Measurements from ENCODE around the gene WFDC5. TPM values are rescaled to one million over a fixed set of nuclear protein-coding genes. Genes with fewer than 3 reads are reported as not detected.

WFDC5 gene
- total RNA-seq, 4 donors from 2014 or later, result not detected

DNA sequence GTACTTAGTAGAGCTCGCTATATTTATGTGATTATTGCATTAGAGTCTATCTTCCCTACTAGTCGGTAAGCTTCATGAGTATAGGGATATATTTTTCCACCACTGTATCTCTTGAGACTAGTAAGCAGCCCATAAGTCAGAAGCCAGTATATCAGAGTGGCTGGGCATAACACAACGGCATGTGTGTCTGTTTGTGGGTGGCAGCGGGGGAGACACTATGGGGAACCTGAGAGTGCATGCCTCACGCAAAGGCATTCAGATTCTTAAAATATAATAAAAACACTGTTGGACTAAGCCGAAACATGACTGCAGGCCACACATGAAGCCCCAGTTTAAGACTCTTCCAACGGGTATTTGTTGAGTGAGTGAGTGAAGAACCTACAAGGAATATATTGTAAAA lies 22.1 kb downstream of the WFDC5 start:
- no peak for DNase-seq
- intact Hi-C loops (cut with DNase I), result loop anchor here (10.0 kb wide), 2 partner anchors 48 to 78 kb away; no protein-coding TSS in a partner anchor
- WGBS, 2 donors, result 90 to 92% methylated on average over 7 of the region's 7 CpGs
- no peaks in the 10 kb centered on the region for H3K36me3 ChIP-seq
- H3K27me3 ChIP-seq, result peaks cover 10% of the 10 kb centered on the region
- H3K4me3 ChIP-seq (replicated peaks in 1 of 3), result no peak overlapping the region
- no peak for TF ChIP-seq POLR2A (IDR thresholded peaks at IDR 0.05)
- TF ChIP-seq, protein P1, sequence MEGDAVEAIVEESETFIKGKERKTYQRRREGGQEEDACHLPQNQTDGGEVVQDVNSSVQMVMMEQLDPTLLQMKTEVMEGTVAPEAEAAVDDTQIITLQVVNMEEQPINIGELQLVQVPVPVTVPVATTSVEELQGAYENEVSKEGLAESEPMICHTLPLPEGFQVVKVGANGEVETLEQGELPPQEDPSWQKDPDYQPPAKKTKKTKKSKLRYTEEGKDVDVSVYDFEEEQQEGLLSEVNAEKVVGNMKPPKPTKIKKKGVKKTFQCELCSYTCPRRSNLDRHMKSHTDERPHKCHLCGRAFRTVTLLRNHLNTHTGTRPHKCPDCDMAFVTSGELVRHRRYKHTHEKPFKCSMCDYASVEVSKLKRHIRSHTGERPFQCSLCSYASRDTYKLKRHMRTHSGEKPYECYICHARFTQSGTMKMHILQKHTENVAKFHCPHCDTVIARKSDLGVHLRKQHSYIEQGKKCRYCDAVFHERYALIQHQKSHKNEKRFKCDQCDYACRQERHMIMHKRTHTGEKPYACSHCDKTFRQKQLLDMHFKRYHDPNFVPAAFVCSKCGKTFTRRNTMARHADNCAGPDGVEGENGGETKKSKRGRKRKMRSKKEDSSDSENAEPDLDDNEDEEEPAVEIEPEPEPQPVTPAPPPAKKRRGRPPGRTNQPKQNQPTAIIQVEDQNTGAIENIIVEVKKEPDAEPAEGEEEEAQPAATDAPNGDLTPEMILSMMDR (IDR thresholded peaks at IDR 0.05), result no peak
- H3K4me1 ChIP-seq, result peaks cover under 1 to 4% of the 10 kb centered on the region in 2 donors
- no peak overlapping the region for H3K27ac ChIP-seq
- H3K9me3 ChIP-seq, result no peaks in the 10 kb centered on the region

DNA sequence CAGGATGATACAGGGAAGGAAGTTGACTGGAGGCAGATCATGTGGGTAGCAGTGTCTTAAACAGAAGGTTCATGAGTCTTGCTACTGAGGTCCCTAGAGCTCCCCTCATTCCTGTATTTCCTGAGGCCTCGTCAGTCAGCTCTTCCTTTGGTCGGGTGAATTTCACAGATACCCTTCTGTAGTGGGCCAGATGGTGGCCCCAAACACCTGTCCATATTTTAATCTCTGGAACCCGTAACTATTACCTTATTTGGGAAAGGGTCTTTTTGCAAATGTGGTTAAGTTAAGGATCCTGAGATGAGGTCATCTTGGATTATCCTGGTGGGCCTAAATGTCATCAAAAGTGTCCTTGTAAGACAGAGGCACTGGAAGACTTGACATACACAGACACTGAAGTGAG lies 23.6 kb downstream of the WFDC5 start:
- H3K27ac ChIP-seq, result no peak overlapping the region
- no peak overlapping the region for H3K4me3 ChIP-seq (replicated peaks in 1 of 3)
- no peaks in the 10 kb centered on the region for H3K36me3 ChIP-seq
- H3K4me1 ChIP-seq, result no peaks in the 10 kb centered on the region
- no peak for DNase-seq
- H3K27me3 ChIP-seq, result no peaks in the 10 kb centered on the region
- intact Hi-C loops (cut with DNase I), result loop anchor here (10.0 kb wide), 2 partner anchors 47 to 77 kb away; no protein-coding TSS in a partner anchor
- no peaks in the 10 kb centered on the region for H3K9me3 ChIP-seq
- TF ChIP-seq, protein P1 (IDR thresholded peaks at IDR 0.05), result no peak
- TF ChIP-seq POLR2A (IDR thresholded peaks at IDR 0.05), result no peak
- 86 to 90% methylated on average over 3 of the region's 3 CpGs for WGBS, 2 donors

DNA sequence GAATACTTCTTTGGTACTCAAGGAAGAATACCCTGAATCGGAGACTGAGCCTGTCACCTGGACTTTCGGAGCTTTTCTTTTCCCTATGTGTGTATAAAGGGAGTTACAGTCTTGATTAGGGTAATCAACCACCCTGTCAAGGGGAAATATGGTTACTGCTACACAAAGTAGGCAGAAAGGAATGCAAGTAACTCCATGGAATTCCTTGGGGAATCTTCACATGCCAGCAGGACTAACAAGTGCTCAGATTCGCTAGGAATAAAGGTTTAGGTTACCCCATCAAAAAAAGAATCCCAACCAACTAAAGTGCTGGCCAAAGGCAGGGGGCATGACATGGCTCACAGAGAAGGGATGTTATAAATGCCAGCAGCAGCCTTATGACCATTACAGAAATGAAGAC lies 24.5 kb downstream of the WFDC5 start:
- Histone ChIP-seq H3K27ac (no peak overlapping the region), H3K27me3 (no peaks in the 10 kb centered on the region), H3K36me3 (no peaks in the 10 kb centered on the region), H3K9me3 (no peaks in the 10 kb centered on the region), H3K4me1 (no peaks in the 10 kb centered on the region), H3K4me3 (replicated peaks in 1 of 3) (no peak overlapping the region)
- 89 to 99% methylated on average over 3 of the region's 3 CpGs for WGBS, 2 donors
- intact Hi-C loops (cut with DNase I), result loop anchor here (10.0 kb wide), 2 partner anchors 46 to 76 kb away; no protein-coding TSS in a partner anchor
- no peak for TF ChIP-seq POLR2A (IDR thresholded peaks at IDR 0.05)
- TF ChIP-seq, protein P1 (IDR thresholded peaks at IDR 0.05), result no peak
- no peak for DNase-seq

DNA sequence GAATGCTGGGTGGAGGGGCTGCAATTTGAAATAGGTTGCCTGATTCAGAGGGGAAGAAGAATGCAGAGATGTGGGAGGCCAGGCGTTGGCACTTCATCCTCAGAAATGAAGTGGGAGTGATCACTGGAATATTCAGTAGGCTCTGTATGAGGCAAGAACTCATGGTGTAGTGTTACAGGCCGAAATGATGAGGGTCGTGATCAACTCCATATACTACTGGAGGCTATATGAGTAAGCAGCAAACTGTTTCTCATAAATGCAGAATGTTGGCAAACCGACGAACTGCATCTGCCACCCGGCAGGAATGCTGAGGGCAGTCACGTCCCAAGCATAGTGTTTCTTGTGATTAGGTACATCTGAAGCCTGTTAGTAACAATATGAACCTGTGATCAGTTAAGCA lies 26.7 kb downstream of the WFDC5 start:
- no peaks in the 10 kb centered on the region for H3K27me3 ChIP-seq
- WGBS, 2 donors, result 89 to 90% methylated on average over 7 of the region's 7 CpGs

DNA sequence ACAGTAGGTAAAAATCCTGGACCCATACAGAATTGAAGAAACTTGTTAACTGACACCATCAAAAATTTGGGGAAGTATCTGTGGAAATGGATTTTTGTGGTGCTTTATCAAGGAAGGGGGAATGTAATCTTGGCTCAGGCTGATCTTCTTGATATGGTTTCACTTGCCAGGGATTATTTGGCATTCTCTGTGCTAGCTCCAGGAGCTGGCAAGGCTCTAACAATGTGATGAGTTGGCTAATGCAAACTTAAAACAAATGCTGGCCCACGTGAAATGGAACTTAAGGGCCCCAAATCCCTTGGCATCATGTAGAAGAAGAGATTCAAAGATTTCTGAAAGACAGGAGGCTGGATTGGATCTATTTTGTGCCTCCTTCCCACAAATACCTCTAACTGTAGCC lies 27.2 kb downstream of the WFDC5 start:
- Histone ChIP-seq H3K9me3 (no peaks in the 10 kb centered on the region), H3K27ac (no peak overlapping the region), H3K36me3 (no peaks in the 10 kb centered on the region), H3K27me3 (no peaks in the 10 kb centered on the region), H3K4me3 (replicated peaks in 1 of 3) (no peak overlapping the region), H3K4me1 (no peaks in the 10 kb centered on the region)
- TF ChIP-seq POLR2A (IDR thresholded peaks at IDR 0.05), result no peak
- TF ChIP-seq, protein P1 (IDR thresholded peaks at IDR 0.05), result no peak
- intact Hi-C loops (cut with DNase I), result no loop called here
- 58 to 88% methylated on average over 1 of the region's 1 CpG for WGBS, 2 donors
- DNase-seq, result no peak

More for the DNA sequence above, 26.7 kb downstream of the WFDC5 start:
- no peak overlapping the region for H3K4me3 ChIP-seq (replicated peaks in 1 of 3)
- H3K27ac ChIP-seq, result no peak overlapping the region
- no peak for DNase-seq
- H3K9me3 ChIP-seq, result no peaks in the 10 kb centered on the region
- no peaks in the 10 kb centered on the region for H3K36me3 ChIP-seq
- TF ChIP-seq POLR2A (IDR thresholded peaks at IDR 0.05), result no peak
- TF ChIP-seq, protein P1 (IDR thresholded peaks at IDR 0.05), result no peak
- intact Hi-C loops (cut with DNase I), result no loop called here
- no peaks in the 10 kb centered on the region for H3K4me1 ChIP-seq

Data from thyroid gland (tissue), 4 donors.